IMR-90 (cell line): ENCODE measurements around the gene MYO7B. TPM values are rescaled to one million over a fixed set of nuclear protein-coding genes. Genes with fewer than 3 reads are reported as not detected.

Experiments
- ATAC-seq: fragments of 200-7000 bp; cut with Tn5 transposase; 2 replicates; pipeline ENCODE4 v1.9.1; 2020; ENCODE audit warnings: low read depth, mild to moderate bottlenecking, moderate library complexity
- BruUV-seq: library from RNA; stranded (reverse); fragments of 400-500 nt; replicated peaks from 2 replicates; lab custom pipeline; 2021; lab: Mats Ljungman, UMichigan
- CTCF ChIA-PET: fragments of 300-600 bp; formaldehyde crosslinking; extraction: SDS; loops from one replicate; lab custom pipeline; 2021; ENCODE audit warnings: antibody characterized with exemption; lab: Yijun Ruan, JAX
- POLR2A ChIA-PET: fragments of 300-600 bp; sonication (Branson Sonifier 250); formaldehyde crosslinking; loops from one replicate; lab custom pipeline; 2022; ENCODE audit warnings: antibody characterized with exemption; ENCODE audit not compliant: unreplicated experiment; lab: Charles Lee
- DNase-seq: peaks from one replicate; pipeline ENCODE4 v3.0.0; 2013
- H2AFZ ChIP-seq: replicated peaks from 2 replicates; pipeline ENCODE3; 2013; ENCODE audit warnings: low read length, mild to moderate bottlenecking; ENCODE audit not compliant: poor library complexity
- H2AK5ac ChIP-seq: 2 replicates; pipeline ENCODE4 v1.6.1; 2013; ENCODE audit warnings: low read depth, low read length, inconsistent platforms
- H2AK9ac ChIP-seq: replicated peaks from 2 replicates; pipeline ENCODE3; 2013; ENCODE audit warnings: mild to moderate bottlenecking, low read depth, low read length, moderate library complexity; ENCODE audit not compliant: poor library complexity
- H2BK120ac ChIP-seq: 2 replicates; pipeline ENCODE4 v1.6.1; 2013; ENCODE audit warnings: low read depth, low read length, inconsistent platforms
- H2BK15ac ChIP-seq: 3 replicates; pipeline ENCODE4 v1.6.1; 2013; ENCODE audit warnings: low read depth, low read length, inconsistent platforms
- H2BK20ac ChIP-seq: 2 replicates; pipeline ENCODE4 v1.6.1; 2013; ENCODE audit warnings: low read depth, mild to moderate bottlenecking, inconsistent platforms, low read length, moderate library complexity
- H2BK5ac ChIP-seq: 2 replicates; pipeline ENCODE4 v1.6.1; 2013; ENCODE audit warnings: mild to moderate bottlenecking, low read depth, low read length, inconsistent platforms; ENCODE audit not compliant: poor library complexity, severe bottlenecking
- H3K14ac ChIP-seq: replicated peaks from 2 replicates; pipeline ENCODE4 v1.6.1; 2013; ENCODE audit warnings: low read depth, low read length, inconsistent platforms
- H3K18ac ChIP-seq: 2 replicates; pipeline ENCODE4 v1.6.1; 2013; ENCODE audit warnings: low read depth, low read length, control low read depth
- H3K23ac ChIP-seq: 2 replicates; pipeline ENCODE4 v1.6.1; 2013; ENCODE audit warnings: low read depth, low read length, inconsistent platforms
- H3K27ac ChIP-seq: 2 replicates; pipeline ENCODE4 v1.5.1; 2013; ENCODE audit warnings: mild to moderate bottlenecking, control low read depth, low read length; ENCODE audit not compliant: insufficient read depth
- H3K27me3 ChIP-seq: 2 replicates; pipeline ENCODE4 v1.6.1; 2013; ENCODE audit warnings: low read length; ENCODE audit not compliant: control insufficient read depth, insufficient read depth
- H3K36me3 ChIP-seq: 2 replicates; pipeline ENCODE4 v1.6.1; 2013; ENCODE audit warnings: low read length, mixed read lengths; ENCODE audit not compliant: control insufficient read depth, insufficient read depth
- H3K4ac ChIP-seq: 2 replicates; pipeline ENCODE4 v1.6.1; 2013; ENCODE audit warnings: low read depth, low read length, inconsistent platforms
- H3K4me1 ChIP-seq: 2 replicates; pipeline ENCODE4 v1.6.1; 2013; ENCODE audit warnings: low read length, mixed read lengths; ENCODE audit not compliant: control insufficient read depth, insufficient read depth
- H3K4me2 ChIP-seq: 2 replicates; pipeline ENCODE4 v1.6.1; 2013; ENCODE audit warnings: low read depth, mild to moderate bottlenecking, control low read depth, low read length, moderate library complexity
- H3K4me3 ChIP-seq: 2 replicates; pipeline ENCODE4 v1.5.1; 2013; ENCODE audit warnings: low read depth, mild to moderate bottlenecking, control low read depth, low read length, moderate library complexity; ENCODE audit not compliant: insufficient read depth
- H3K56ac ChIP-seq: 2 replicates; pipeline ENCODE4 v1.6.1; 2013; ENCODE audit warnings: low read length, inconsistent platforms; ENCODE audit not compliant: insufficient read depth; ENCODE audit errors: extremely low read depth
- H3K79me1 ChIP-seq, 2 experiments: 2 replicates each; pipeline ENCODE4 v1.6.1; 2013; ENCODE audit warnings: low read length in 2 of 2, inconsistent platforms in 1 of 2, low read depth in 1 of 2
- H3K9ac ChIP-seq: 2 replicates; pipeline ENCODE4 v1.6.1; 2013; ENCODE audit warnings: low read depth, low read length, control low read depth
- H3K9me1 ChIP-seq: 2 replicates; pipeline ENCODE4 v1.6.1; 2013; ENCODE audit warnings: low read length, inconsistent platforms; ENCODE audit not compliant: insufficient read depth
- H3K9me3 ChIP-seq: 2 replicates; pipeline ENCODE4 v1.6.1; 2013; ENCODE audit warnings: low read length; ENCODE audit not compliant: control insufficient read depth, insufficient read depth
- H4K20me1 ChIP-seq: 2 replicates; pipeline ENCODE4 v1.6.1; 2013; ENCODE audit warnings: low read length, inconsistent platforms; ENCODE audit not compliant: insufficient read depth
- H4K5ac ChIP-seq: 2 replicates; pipeline ENCODE4 v1.6.1; 2013; ENCODE audit warnings: mild to moderate bottlenecking, low read depth, low read length, control low read depth
- H4K8ac ChIP-seq, 2 experiments: 2 replicates each; pipeline ENCODE4 v1.6.1; 2013; ENCODE audit warnings: low read depth in 2 of 2, low read length in 2 of 2, control low read depth in 1 of 2, inconsistent platforms in 1 of 2
- H4K91ac ChIP-seq: 2 replicates; pipeline ENCODE4 v1.6.1; 2013; ENCODE audit warnings: low read depth, low read length, inconsistent platforms; ENCODE audit not compliant: insufficient read depth
- BHLHE40 ChIP-seq: fragments of 150-350 bp; IDR thresholded peaks from 2 replicates; pipeline ENCODE4 v1.6.1; 2016; ENCODE audit warnings: mild to moderate bottlenecking, low read depth, low read length
- CEBPB ChIP-seq: IDR thresholded peaks from 2 replicates; pipeline ENCODE4 v1.6.1; 2012; ENCODE audit warnings: low read depth, low read length, improper control_type of control experiment
- CHD1 ChIP-seq: IDR thresholded peaks from 2 replicates; pipeline ENCODE4 v1.6.1; 2012; ENCODE audit warnings: low read depth, low read length, improper control_type of control experiment
- CTCF ChIP-seq: conservative IDR thresholded peaks from 2 replicates; pipeline ENCODE4 v1.5.1; 2012; ENCODE audit warnings: mild to moderate bottlenecking, low read depth, low read length, improper control_type of control experiment
- ELK1 ChIP-seq: fragments of 150-350 bp; IDR thresholded peaks from 2 replicates; pipeline ENCODE4 v1.6.1; 2016; ENCODE audit warnings: low read depth, mild to moderate bottlenecking, low read length, moderate library complexity, borderline replicate concordance
- FOS ChIP-seq: fragments of 150-350 bp; IDR thresholded peaks from 2 replicates; pipeline ENCODE4 v1.6.1; 2016; ENCODE audit warnings: low read depth, low read length
- MAFK ChIP-seq: IDR thresholded peaks from 2 replicates; pipeline ENCODE4 v1.6.1; 2012; ENCODE audit warnings: low read depth, low read length, improper control_type of control experiment
- MAZ ChIP-seq: IDR thresholded peaks from 2 replicates; pipeline ENCODE4 v1.6.1; 2012; ENCODE audit warnings: low read depth, mild to moderate bottlenecking, low read length, improper control_type of control experiment, moderate library complexity, borderline replicate concordance
- MXI1 ChIP-seq: IDR thresholded peaks from 2 replicates; pipeline ENCODE4 v1.6.1; 2012; ENCODE audit warnings: low read depth, mild to moderate bottlenecking, low read length, moderate library complexity, borderline replicate concordance
- NFE2L2 ChIP-seq: fragments of 150-350 bp; IDR thresholded peaks from 2 replicates; pipeline ENCODE4 v1.6.1; 2016; ENCODE audit warnings: low read depth, mild to moderate bottlenecking, low read length
- POLR2A ChIP-seq: IDR thresholded peaks from 2 replicates; pipeline ENCODE4 v1.6.1; 2012; ENCODE audit warnings: mild to moderate bottlenecking, low read depth, low read length
- RAD21 ChIP-seq: IDR thresholded peaks from 2 replicates; pipeline ENCODE4 v1.6.1; 2012; ENCODE audit warnings: low read length, improper control_type of control experiment
- RCOR1 ChIP-seq: IDR thresholded peaks from 2 replicates; pipeline ENCODE4 v1.6.1; 2012; ENCODE audit warnings: mild to moderate bottlenecking, low read length, improper control_type of control experiment; ENCODE audit not compliant: insufficient replicate concordance
- RFX5 ChIP-seq: IDR thresholded peaks from 2 replicates; pipeline ENCODE4 v1.8.0; 2012; ENCODE audit warnings: low read depth, mild to moderate bottlenecking, low read length, moderate library complexity
- SMC3 ChIP-seq: fragments of 150-350 bp; IDR thresholded peaks from 2 replicates; pipeline ENCODE4 v1.6.1; 2016; ENCODE audit warnings: low read depth, mild to moderate bottlenecking, antibody characterized with exemption, low read length, moderate library complexity
- USF2 ChIP-seq: fragments of 150-350 bp; IDR thresholded peaks from 2 replicates; pipeline ENCODE4 v1.6.1; 2017; ENCODE audit warnings: mild to moderate bottlenecking, antibody characterized with exemption, low read length, low read depth
- WGBS, 2 experiments: methylation state at CpG; one replicate each; pipeline versions ENCODE4 v1.1.5 to v1.1.7; 2013; ENCODE audit warnings: missing lambda C conversion rate in 2 of 2; ENCODE audit not compliant: insufficient read length in 1 of 2; ENCODE audit errors: extremely low coverage in 2 of 2; 5-methylcytosine and 5-hydroxymethylcytosine counted together
- dilution Hi-C: fragments of 300-500 bp; cut with HindIII; formaldehyde crosslinking; loops from one replicate; pipeline ENCODE4 v1.14.3; 2018; ENCODE audit warnings: low sequenced_read_pairs; ENCODE audit not compliant: unreplicated experiment
- in situ Hi-C: fragments of 300-500 bp; cut with MboI; formaldehyde crosslinking; loops from 3 replicates; pipeline ENCODE4 v1.14.3; 2019; ENCODE audit warnings: low sequenced_read_pairs, inconsistent platforms, mixed read lengths
- intact Hi-C: fragments of 100-400 bp; cut with micrococcal nuclease; formaldehyde crosslinking; loops from 2 replicates; pipeline ENCODE4 v1.10.0; 2022
- polyA plus RNA-seq, 3 experiments: library from polyadenylated mRNA; depleted of rRNA; stranded (reverse); fragments of >200 nt; gene quantifications; 2 replicates each; pipeline ENCODE4 v1.2.3, GENCODE V29; 2012; ENCODE audit warnings: low replicate concordance in 1 of 3
- total RNA-seq: library from RNA; depleted of rRNA; stranded (reverse); fragments of >200 nt; gene quantifications from 2 replicates; pipeline ENCODE4 v1.2.3, GENCODE V29; 2012

MYO7B gene
- total and polyA plus RNA-seq, 2 of the 4 experiments (the other 2 are of a cell fraction) = 0.18 to 0.46 TPM

GRCh38 chr2:127592761-127593227 lies 57.3 kb downstream of the MYO7B start:
- Histone ChIP-seq H3K27me3 (no peaks in the 10 kb centered on the region; the same call in 1 of the 2 replicates), H3K9ac (no peak overlapping the region), H3K14ac (no peak overlapping the region), H3K18ac (no peak overlapping the region), H3K56ac (no peak overlapping the region), H3K4me1 (no peaks in the 10 kb centered on the region), H2BK15ac (no peak overlapping the region), H4K91ac (no peak overlapping the region), H3K36me3 (no peaks in the 10 kb centered on the region), H2AK5ac (no peak overlapping the region; the same call in 1 of the 2 replicates), H3K4me3 (no peak overlapping the region), H3K4ac (no peak overlapping the region), H3K23ac (no peak overlapping the region), H3K9me3 (no peaks in the 10 kb centered on the region), H2AK9ac (no peak overlapping the region), H2AFZ (peak overlapping the region; percentile 11), H3K9me1 (no peaks in the 10 kb centered on the region), H3K4me2 (no peak overlapping the region), H2BK20ac (no peak overlapping the region), H2BK120ac (no peak overlapping the region), H4K20me1 (no peaks in the 10 kb centered on the region), H3K27ac (no peak overlapping the region), H4K5ac (no peak overlapping the region), H2BK5ac (no peak overlapping the region), H3K79me1 (no peaks in the 10 kb centered on the region), H4K8ac (no peak overlapping the region)
- intact Hi-C loops (no loop called here), in situ Hi-C loops (no loop called here), dilution Hi-C loops (no loop called here)
- ATAC-seq (no peak), DNase-seq (no peak)
- no TSS peak for BruUV-seq
- TF ChIP-seq NFE2L2 (no peak), RCOR1 (no peak), MXI1 (no peak), BHLHE40 (no peak), RAD21 (no peak), SMC3 (no peak), RFX5 (no peak), CTCF (no peak), MAFK (no peak), USF2 (no peak), FOS (no peak), CEBPB (no peak), ELK1 (no peak), POLR2A (no peak), CHD1 (no peak), MAZ (no peak)
- WGBS, 2 experiments = 95% methylated on average over 23 of the region's 37 CpGs; no CpG with 5 or more reads in 1 of the 2 experiments
- ChIA-PET CTCF (no interaction called here), POLR2A (no interaction called here)
